ENCODE measurements around the gene DNAJA4.

Gene DNAJA4

GRCh38 chr15:78322243-78322642 lies 57.9 kb downstream of the DNAJA4 start (continued):
- TF ChIP-seq ZNF426 (tag by site-specific recombination; IDR thresholded peaks at IDR 0.05) (no peak), ZBTB1 (tag by site-specific recombination; IDR thresholded peaks at IDR 0.05) (0 out of 2 replicates have a peak, but pooled peaks have one; percentile 77), TRIM28 (IDR thresholded peaks at IDR 0.05; ENCODE audit: borderline replicate concordance, low read length) (no peak), KLF7 (tag by site-specific recombination; IDR thresholded peaks at IDR 0.05; ENCODE audit: borderline replicate concordance) (no peak), KLF16 (tag by site-specific recombination; IDR thresholded peaks at IDR 0.05) (no peak), ZFP69B (tag by site-specific recombination; IDR thresholded peaks at IDR 0.05) (no peak; the same call in 1 of the 2 replicates), ZXDB (tag by site-specific recombination; IDR thresholded peaks at IDR 0.05) (no peak), ZNF518A (tag by site-specific recombination; conservative IDR thresholded peaks at IDR 0.05; ENCODE audit: low read depth) (peak; percentile 53; the same call in 1 of the 2 replicates), ZNF48 (tag by site-specific recombination; IDR thresholded peaks at IDR 0.05) (no peak), ZNF654 (tag by site-specific recombination; IDR thresholded peaks at IDR 0.05; ENCODE audit: low read depth) (no peak), GFI1B (tag by site-specific recombination; IDR thresholded peaks at IDR 0.05) (no peak), GLI2 (tag by site-specific recombination; IDR thresholded peaks at IDR 0.05; ENCODE audit: borderline replicate concordance, low read depth) (no peak), ZNF626 (tag by site-specific recombination; IDR thresholded peaks at IDR 0.05) (no peak), KLF1 (tag by site-specific recombination; IDR thresholded peaks at IDR 0.05) (no peak), HOXD13 (CRISPR knock-in tag; IDR thresholded peaks at IDR 0.05; ENCODE audit: borderline replicate concordance) (no peak), ZNF140 (tag by site-specific recombination; IDR thresholded peaks at IDR 0.05) (no peak), ZNF214 (tag by site-specific recombination; IDR thresholded peaks at IDR 0.05; ENCODE audit: borderline replicate concordance) (no peak), ZNF555 (tag by site-specific recombination; conservative IDR thresholded peaks at IDR 0.05) (no peak), CTCF (tag by site-specific recombination; IDR thresholded peaks at IDR 0.05) (no peak), ZNF529 (tag by site-specific recombination; IDR thresholded peaks at IDR 0.05; ENCODE audit: insufficient replicate concordance) (no peak), ZFP41 (tag by site-specific recombination; IDR thresholded peaks at IDR 0.05; ENCODE audit: borderline replicate concordance) (no peak), ZNF561 (tag by site-specific recombination; IDR thresholded peaks at IDR 0.05; ENCODE audit: borderline replicate concordance) (0 out of 2 replicates have a peak, but pooled peaks have one; percentile 24), ZNF544 (tag by site-specific recombination; IDR thresholded peaks at IDR 0.05) (no peak), ZNF596 (tag by site-specific recombination; IDR thresholded peaks at IDR 0.05) (no peak), ZNF19 (tag by site-specific recombination; IDR thresholded peaks at IDR 0.05; ENCODE audit: low read depth) (no peak), ZNF76 (tag by site-specific recombination; IDR thresholded peaks at IDR 0.05; ENCODE audit: borderline replicate concordance, low read depth) (no peak), ZNF548 (tag by site-specific recombination; IDR thresholded peaks at IDR 0.05) (no peak), ZNF132 (tag by site-specific recombination; IDR thresholded peaks at IDR 0.05; ENCODE audit: borderline replicate concordance) (no peak), ZSCAN18 (tag by site-specific recombination; IDR thresholded peaks at IDR 0.05) (no peak), ZNF624 (tag by site-specific recombination; IDR thresholded peaks at IDR 0.05) (no peak), ATF2 (tag by site-specific recombination; IDR thresholded peaks at IDR 0.05; ENCODE audit: low read depth) (peak; percentile 95), SETDB1 (IDR thresholded peaks at IDR 0.05; ENCODE audit: insufficient read length, low read length) (no peak), ZNF311 (tag by site-specific recombination; IDR thresholded peaks at IDR 0.05; ENCODE audit: borderline replicate concordance) (no peak)

Data from HEK293 (cell line).